GM18502 (cell line): Measurements from ENCODE around the gene MANF.
"Not testable (repeated sequence)": the region's sequence is repeated elsewhere in the genome, so short reads cannot be mapped to it uniquely, and the experiment has no call there.

ENCODE experiments used
- ATAC-seq: cut with Tn5 transposase; IDR thresholded peaks from one replicate; pipeline ENCODE4 v1.9.1; 2021; ENCODE audit warnings: mild to moderate bottlenecking; ENCODE audit not compliant: unreplicated experiment, poor library complexity

The MANF gene

DNA sequence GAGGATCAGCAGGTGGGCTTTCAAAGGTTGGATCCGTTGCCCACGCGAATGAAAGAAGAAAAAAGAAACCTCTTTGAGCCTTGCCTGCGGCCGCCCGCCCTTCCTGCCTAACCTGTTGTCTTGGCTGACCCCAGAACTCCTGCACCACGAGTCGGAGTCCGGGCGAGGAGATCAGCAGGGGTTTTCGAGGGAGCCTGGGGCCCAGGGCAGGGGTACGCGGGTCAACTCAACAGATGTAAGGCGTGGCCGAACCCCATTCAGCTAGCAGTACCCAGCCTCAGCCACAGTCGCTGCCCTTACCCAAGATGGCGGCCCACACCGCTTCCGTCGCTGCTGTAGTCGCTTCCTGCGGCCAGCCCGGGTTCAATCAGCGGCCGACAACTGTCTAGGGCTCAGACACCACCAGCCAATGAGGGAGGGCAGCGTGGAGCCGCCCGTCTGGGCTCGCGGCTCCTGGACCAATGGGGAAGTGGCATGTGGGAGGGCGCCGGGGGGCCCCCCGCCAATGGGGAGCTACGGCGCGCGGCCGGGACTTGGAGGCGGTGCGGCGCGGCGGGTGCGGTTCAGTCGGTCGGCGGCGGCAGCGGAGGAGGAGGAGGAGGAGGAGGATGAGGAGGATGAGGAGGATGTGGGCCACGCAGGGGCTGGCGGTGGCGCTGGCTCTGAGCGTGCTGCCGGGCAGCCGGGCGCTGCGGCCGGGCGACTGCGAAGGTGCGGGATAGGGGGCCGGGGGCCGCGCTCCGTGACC is at the start of gene MANF:
Gene MANF (plus strand): TSS at position 566 of the 748 bp plus-strand sequence. CDS start 52 bp downstream, at position 618.
- peak; percentile 92 for ATAC-seq

DNA sequence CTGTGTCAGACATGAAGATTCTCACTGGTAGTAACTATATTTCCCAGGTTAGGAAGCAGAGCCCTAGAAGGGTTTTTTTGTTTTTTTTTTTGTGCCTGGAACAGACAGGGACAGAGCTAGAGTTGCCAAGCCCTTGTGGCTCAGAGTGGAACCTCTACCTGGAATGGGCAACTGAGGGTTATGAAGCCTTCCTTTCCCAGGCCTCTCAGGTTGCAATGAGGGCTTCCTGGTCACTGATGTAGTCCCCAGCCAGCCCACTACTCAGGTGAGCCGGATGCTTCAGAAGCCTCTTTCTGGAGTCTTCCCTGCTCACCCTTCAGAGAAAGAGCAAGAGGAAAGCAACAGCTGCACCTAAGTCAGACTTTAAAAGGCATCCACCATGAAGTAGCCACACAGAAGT is 48.8 kb upstream of the MANF start:
- ATAC-seq = no peak

DNA sequence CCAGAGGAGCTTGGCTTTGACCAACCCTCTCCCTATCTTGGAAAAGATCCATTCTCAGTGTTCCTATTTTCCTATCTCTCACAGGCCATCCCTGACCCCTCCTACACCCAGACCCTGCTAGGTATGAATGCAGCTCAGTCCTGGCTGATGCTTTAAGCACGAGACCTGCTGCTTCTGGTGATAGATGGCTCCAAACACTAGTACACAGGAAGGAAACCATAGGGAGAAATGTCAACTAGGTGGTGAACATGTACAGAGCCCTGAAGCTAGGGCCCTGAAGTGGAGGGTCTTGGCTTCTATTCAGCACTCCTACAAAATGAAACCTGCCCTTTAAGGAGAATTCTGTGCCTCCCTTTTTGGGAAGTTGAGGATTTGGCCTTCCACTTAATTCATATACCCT is 47.4 kb upstream of the MANF start:
- ATAC-seq = no peak

DNA sequence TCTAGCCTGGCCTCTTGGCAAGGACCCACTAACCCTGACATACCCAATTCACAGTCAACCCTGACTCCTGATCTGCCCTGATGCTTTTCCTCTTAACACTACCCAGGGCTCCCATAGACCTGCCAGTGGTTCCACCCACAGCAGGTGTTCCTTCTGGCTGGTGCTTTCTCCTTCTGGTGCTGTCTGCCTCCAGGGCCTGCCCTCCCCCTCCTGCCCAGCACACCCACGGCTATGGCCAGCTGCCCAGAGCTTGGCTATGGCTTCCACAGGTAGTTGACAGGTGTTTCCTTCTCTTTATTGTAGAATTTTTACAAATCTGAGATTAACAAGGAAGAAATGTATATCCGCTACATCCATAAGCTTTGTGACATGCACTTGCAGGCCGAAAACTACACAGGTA is 46.5 kb upstream of the MANF start:
- no peak for ATAC-seq

DNA sequence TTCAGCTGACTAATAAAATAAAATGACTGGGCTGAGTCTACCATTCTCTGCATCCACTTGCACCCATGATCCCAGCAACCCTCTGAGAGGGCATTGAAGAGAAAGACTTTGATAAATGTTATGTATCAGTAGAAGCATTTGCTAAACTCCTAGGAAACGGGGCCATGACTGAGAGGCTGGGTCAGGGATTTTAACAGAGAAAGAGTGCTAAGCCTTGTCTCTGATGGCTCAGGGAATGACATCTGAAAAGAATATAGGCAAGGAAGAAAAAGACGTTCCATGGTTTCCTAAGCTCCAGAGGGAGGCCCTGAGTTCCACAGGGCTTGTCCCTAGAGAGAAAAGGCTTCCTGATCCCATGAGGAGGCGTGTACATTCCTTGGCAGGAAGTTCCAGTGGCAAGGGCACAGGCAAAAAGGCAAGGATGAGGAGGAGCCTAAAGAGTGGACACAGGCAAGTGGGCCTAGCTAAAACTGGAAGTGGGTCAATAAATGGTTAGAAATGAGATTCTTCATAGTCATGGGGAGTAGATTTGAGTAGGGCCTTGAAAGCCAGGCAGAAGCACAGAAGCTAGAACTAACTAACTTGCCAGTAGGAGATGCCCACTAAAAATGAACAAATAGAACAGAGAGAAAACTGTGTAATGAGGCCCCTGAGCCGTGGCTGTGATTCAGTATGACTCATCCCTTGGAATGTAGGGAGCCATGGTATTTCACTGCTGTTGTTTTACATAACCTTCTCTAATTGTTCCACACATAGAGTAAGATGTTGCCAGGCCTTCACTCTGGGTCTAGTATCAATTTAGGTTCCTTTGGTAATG is 44.9 kb upstream of the MANF start:
- no peak for ATAC-seq

DNA sequence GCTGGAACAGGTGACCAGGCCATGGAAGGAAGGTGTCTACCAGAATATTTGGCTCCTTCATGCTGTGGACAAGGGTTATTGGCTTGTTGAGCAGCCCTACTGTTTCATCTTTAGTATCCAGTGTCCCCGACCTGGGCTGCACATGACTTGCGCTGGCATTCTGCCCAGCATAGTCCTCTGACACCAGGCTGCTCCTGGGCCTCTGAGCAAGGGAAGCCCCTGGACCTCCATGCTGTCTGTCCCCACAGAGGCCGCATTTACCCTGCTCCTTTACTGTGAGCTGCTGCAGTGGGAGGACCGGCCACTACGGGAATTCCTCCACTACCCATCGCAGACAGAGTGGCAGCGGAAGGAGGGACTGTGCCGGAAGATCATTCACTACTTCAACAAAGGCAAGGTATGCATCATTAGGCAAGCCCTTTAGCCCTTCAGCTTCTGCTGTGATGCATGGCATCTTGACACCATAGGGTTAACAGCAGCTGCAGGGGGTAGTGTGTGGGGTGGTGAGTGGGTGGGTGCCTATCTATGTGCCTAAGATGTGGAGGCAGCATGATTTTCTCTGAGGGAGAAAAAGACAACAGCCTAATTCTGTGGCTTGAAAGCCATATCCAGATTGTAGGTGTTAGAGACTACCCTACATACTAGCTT is 44.0 kb upstream of the MANF start:
- no peak for ATAC-seq

GRCh38 chr3:51343918-51344687 is 41.0 kb upstream of the MANF start:
- no peak for ATAC-seq

- no peak for ATAC-seq
These were observed 34.3 kb upstream of the MANF start for GRCh38 chr3:51350751-51351150.

- no peak for ATAC-seq
These were observed 32.0 kb upstream of the MANF start for GRCh38 chr3:51353131-51353530.

- no peak for ATAC-seq
These were observed 31.4 kb upstream of the MANF start for GRCh38 chr3:51353691-51354090.

DNA sequence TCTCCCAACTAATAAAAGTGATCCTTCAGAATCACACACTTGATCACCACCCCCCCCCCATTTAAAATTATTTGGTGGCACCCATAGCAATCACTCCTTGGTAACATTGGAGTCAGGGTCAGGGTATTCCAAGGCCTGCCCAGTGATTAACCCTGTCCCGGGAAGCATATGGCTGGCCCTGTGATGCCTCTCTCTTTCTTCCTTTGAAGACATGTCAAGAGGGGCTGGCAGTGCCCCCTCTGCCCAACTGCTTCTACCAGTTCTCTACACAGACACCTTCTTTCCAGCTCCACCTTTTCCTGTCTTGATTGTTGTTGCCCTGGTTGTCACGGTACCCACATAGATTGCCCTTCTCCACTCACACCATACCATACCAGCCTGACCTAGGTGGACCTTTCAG is 30.9 kb upstream of the MANF start:
- ATAC-seq = no peak

GRCh38 chr3:51354731-51355615 is 30.1 kb upstream of the MANF start:
- no peak for ATAC-seq

DNA sequence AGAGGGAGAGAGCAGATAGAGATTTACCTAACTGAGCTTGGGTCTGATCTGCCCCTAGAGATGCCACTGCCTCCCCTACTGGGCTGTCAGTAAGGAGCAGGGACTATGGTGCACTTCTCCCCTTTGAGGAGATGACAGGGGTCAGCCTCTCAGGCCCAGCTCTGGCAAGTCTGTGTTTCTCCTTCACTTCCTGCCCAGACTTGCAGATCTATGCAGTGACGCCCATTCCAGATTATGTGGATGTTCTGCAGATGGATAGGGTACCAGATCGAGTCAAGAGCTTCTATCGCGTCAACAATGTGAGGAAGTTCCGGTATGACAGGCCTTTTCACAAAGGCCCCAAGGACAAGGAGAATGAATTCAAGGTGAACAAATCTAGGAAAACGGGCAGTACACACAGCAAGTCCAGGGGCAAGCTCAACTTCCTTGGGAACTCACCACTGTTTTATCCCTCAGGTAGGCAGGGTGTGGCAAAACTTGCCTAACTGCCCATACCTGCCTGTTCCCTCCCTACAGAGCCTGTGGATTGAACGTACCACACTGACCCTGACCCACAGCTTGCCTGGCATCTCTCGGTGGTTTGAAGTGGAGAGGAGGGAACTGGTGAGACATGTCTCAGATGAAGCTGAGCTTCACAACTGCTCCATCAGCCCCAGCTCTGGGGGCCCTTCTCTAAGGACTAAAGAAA is 29.1 kb upstream of the MANF start:
- ATAC-seq = no peak

GRCh38 chr3:51357856-51358255 is 27.2 kb upstream of the MANF start:
- no peak for ATAC-seq

DNA sequence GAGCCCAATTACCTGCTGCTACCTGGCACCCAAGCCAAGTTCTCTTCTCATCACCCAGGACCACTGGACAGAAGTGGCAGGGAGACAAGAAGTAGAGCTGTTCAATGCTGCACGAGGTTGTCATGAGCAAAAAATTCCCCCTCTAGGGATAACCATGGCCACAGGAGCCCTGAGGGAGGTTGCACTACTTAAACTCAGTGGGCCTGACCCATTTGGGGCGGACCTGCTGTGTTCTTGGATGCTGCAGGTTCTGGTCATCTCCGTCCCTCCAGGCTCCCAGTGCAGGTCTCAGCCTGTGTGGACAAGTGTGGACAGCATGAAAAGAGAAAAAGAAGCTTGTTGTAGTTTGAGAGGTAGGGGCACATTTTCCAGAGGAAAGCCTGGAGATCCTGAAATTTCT is 26.1 kb upstream of the MANF start:
- no peak for ATAC-seq

DNA sequence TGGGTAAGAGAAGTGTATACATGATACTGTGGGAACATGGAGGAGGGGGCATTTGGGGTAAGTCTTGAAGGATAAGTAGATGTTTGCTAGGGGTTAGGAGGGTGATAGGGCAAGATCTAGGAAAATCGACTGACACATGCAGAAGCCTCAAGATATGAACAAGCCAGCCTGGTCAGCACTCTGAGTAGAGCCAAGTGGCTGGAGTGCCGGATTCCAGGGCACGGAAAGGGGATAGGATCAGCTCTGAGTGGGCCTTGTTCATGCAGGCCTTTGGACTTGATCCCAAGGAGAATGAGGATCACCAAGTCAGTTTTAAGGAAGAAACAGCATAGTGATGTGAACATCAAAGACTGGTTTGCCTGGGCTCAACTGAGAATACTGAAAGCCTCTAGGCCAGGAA is 24.3 kb upstream of the MANF start:
- no peak for ATAC-seq

GRCh38 chr3:51361746-51362145 is 23.3 kb upstream of the MANF start:
- ATAC-seq = no peak

GRCh38 chr3:51362476-51362875 is 22.6 kb upstream of the MANF start:
- no peak for ATAC-seq

DNA sequence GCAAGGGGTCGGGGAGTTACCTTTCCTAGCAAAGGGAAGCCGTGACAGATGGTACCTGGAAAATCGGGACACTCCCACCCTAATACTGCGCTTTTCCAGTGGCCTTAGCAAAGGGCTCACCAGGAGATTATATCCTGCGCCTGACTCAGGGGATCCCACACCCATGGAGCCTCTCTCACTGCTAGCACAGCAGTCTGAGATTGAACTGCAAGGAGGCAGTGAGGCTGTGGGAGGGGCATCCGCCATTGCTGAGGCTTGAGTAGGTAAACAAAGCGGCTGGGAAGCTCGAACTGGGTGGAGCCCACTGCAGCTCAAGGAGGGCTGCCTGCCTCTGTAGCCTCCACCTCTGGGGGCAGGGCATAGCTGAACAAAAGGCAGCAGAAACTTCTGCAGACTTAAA is 16.8 kb upstream of the MANF start:
- ATAC-seq = not testable (repeated sequence)
